HG03565 (cell line): ENCODE measurements around the gene UTP4.

ENCODE experiments used
- ATAC-seq: cut with Tn5 transposase; IDR thresholded peaks from one replicate; pipeline ENCODE4 v1.9.1; 2021; ENCODE audit warnings: mild to moderate bottlenecking, moderate library complexity; ENCODE audit not compliant: unreplicated experiment

UTP4 gene

DNA sequence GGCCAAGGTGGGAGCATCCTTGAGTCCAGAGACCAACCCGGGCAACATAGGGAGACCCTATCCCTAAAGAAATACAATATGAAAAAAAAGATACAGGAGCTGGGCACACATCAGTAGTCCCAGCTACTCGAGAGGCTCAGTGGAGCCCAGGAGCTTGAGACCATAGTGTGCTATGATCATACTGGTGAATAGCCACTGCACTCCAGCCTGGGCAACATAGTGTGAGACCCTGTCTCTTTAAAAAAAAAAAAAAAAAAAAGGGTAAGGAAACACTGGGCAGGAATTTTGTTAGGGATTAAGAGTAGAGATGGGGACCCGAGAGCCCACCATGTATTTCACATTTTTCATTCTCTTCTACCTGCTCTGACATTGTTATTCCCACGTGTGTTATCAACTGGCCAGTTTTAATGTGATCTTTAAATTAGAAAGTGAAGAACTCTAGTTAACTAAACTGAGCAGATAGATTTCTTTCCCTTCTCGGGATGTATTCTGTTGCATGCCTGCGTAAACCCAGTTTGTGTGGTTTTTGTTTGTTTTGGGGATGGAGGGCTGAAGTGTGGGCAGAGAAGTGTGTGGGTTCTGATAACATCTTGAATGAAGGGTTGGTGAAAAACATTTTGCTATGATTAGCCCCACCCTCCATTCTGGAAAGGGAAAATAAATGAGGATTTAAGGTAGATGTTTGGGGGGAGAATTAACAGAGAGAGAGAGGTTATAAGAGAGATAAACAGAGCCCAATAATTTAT, 37.3 kb downstream of the UTP4 start:
- ATAC-seq = no peak

DNA sequence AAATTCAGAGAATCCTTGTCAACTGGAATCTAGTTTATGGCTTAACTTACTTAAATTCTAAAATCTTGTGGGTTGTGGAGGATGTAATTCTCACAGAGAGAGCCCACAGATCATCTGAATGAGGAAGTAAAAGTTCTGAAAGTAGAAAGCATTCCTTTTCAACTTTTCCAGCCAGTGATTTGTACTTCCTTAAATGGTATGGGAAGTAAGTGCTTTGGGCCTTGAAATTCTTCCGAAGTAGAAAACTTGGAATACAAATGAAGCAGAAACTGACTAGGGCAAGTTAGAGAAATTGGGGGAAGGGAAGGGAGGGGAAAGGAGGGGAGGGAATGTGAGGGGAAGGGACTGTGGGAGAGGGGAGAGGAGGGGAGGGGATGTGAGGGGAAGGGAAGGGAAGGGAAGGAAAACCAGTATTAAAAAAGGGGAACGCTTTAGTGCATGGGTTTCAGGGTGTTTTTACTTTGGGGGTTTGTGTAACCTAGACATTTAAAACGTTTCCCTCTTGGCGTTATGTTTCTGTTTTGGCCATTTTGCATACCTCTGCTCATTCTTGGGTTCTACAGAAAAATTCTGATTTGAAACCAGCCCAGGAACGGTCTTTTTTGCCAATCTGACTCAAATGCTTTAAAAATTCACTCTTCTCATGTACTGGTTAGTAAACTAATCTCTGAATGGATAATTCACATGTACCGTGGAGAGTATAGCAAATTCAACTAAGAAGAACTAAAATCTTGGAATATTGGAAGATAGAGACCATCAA, 39.1 kb downstream of the UTP4 start:
- no peak for ATAC-seq

DNA sequence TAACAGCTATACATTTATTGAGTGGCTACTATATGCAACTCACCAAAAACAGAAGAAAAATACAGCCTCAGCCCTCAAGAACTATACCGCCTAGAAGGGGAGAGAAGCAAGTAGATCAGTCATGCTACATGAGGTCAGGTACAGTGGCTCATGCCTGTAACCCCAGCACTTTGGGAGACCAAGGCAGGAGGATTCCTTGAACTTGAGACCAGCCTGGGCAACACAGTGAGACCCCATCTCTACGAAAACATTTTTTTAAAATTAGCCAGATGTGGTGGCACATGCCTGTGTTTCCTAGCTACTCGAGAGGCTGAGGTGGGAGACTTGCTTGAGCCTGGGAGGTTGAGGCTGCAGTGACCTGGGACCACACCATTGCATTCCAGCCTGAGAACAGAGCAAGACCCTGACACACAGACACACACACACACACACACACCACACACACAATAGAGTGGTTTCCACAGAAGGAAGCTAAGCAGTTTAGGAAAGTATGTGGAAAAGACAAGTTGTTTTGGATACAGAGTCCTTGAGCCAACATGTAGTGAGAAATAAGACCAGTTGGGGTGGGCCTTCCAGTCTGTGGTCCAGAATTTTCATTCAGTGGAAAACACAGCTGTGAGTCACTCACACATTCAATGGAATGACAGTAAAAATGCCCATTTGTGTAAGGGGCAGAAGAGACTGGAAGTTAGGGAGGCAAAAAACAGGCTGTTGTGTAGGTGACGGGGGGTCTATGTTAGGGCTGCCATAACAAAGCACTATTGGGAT, 43.8 kb downstream of the UTP4 start:
- no peak for ATAC-seq

- ATAC-seq = no peak
Measured at GRCh38 chr16:69179328-69180010, 47.0 kb downstream of the UTP4 start.

GRCh38 chr16:69180011-69180338, 47.5 kb downstream of the UTP4 start:
- ATAC-seq = no peak

GRCh38 chr16:69182730-69183416, 50.4 kb downstream of the UTP4 start:
- ATAC-seq = no peak

GRCh38 chr16:69186642-69187445, 54.4 kb downstream of the UTP4 start, which contains the start of gene SNTB2:
SNTB2 (plus strand) TSS chr16:69187164; CDS start chr16:69187167, 3 bp downstream.
- ATAC-seq = peak; percentile 60

DNA sequence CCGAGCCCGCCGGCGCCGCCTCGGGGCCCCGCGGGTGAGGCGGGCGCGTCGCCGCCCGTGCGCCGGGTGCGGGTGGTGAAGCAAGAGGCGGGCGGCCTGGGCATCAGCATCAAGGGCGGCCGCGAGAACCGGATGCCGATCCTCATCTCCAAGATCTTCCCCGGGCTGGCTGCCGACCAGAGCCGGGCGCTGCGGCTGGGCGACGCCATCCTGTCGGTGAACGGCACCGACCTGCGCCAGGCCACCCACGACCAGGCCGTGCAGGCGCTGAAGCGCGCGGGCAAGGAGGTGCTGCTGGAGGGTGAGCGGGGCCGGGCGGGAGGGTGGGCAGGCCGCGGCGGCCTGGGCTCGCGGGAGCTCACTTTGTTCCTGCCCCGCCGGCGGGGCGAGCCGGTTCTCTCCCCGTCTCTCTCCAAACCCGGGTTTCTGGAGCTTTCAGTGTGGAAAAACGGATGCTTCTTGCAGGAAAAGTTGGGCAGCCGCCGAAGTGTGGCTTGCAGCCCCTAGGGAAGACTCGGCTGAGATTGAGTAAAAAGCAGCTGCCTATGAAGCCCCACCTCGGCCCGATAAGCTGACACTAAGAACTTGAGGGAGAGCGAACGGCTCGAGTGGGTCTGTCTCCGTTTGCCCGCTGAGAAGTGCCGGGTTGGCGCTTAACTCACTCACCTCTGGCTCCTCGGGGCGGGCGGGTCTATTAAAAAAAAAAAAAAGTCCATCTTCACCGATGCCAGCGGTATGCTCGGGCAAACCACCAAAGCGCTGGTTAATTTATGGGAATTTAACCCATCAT, 55.2 kb downstream of the UTP4 start:
- ATAC-seq = peak; percentile 26

DNA sequence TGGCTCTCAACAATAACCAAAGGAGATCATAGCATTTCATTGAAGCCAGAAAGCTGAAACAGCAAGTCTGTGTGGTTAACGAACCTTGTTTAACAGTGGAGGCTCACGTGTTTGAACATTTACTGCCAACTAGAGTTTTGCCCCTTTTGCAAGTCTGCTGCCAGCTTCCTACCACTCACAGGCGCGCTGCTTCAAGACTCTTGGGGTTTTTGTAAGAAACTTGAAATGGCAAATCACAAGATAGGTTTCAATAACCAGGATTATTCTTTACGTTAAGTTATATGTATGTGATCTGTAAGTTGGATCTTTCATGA, 55.7 kb downstream of the UTP4 start:
- no peak for ATAC-seq

DNA sequence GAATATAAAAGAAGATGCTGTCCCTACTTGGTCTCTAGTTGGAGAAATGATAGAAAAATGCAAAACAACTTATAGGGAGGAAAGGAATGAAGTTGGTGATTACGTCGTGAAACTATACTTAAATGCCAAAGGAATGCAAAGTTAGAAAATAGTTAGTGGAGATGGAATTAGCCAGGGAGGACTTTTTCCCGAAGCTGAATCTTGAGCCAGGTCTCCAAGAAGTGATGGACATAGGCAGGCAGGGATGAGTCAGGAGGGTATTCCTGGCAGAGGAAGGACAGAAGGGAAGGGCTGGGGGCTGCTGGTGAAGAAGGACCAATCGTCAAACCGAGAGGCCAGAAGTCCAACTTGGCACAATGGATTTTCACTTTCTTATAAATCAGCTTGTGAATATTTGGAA, 56.3 kb downstream of the UTP4 start:
- no peak for ATAC-seq

GRCh38 chr16:69190046-69190588, 57.7 kb downstream of the UTP4 start:
- no peak for ATAC-seq

DNA sequence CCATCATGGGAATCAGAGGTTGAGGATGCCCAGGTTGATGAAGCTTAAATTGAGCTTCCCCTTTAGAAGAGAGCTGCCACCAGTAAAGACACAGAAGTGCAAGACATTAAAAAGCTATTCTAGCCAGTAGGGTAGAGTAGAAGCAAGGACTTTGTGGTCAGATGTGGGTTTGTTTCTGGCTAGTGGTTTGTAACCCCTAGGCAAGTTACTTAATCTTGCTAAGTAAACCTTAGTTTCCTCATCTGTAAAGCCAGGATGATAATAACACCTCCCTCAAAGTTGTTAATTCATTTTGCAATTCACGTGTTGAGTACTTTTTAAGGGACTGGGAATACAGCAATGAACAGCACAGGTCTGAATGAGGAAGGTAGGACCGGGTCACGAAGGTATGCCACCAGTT, 58.1 kb downstream of the UTP4 start:
- no peak for ATAC-seq

GRCh38 chr16:69191136-69191535, 58.7 kb downstream of the UTP4 start:
- ATAC-seq = no peak

DNA sequence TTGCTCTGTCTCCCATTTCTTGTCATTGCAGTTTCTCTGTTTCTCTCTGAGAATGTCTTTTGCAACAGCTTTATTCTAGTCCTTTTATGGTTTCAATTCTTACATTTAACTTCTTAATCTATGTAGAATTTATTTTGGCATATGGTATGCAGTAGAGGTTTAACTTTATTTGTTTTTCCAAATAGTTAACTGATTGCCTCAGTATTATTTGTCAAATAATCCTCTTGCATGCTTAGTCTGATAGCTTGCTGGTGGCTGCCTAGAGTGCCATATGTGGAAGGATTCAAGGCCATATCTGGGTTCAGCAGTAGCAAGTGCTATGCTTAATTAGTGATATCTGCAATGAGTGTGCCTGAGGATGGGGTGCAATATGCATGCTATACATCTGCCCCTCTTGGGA, 61.4 kb downstream of the UTP4 start:
- no peak for ATAC-seq

GRCh38 chr16:69194488-69194887, 62.0 kb downstream of the UTP4 start:
- no peak for ATAC-seq

- no peak for ATAC-seq
Measured at GRCh38 chr16:69195369-69196029, 63.0 kb downstream of the UTP4 start.

DNA sequence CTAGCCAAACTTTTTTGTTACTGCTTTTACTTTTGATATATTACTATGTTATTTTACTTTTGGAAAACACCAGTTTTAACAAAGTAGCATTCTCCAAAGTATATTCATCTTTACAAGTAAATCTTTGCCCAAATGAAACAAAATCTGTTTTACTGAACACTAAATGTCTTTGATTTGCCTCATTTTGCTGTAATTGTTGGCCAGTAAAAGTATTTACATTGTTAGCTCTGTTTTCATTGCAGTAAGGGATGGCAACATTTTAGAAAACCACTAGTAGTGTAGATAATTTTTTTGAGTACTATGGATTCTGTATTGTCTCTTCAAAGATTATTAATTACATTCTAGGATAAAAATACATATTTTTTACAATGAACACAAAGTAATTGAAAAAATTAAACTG, 65.1 kb downstream of the UTP4 start:
- no peak for ATAC-seq

DNA sequence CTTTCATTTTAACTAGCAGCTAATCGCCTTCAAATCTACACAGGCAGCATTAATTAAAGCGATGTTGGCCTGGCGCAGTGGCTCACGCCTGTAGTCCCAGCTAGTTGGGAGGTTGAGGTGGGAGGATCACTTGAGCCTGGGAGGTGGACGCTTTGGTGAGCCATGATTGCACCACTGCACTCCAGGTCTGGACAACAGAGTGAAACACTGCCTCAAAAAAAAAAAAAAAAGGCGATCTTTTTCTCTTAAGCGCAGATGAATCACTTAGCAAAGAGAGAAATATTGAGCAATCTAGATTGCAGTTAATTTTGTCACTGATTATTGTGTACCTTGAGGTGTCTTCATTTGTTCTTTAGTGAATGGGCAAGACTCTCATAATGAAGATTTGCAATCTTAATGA, 66.9 kb downstream of the UTP4 start:
- ATAC-seq = no peak
